Fibroblast of the aortic adventitia (primary cell): ENCODE measurements around the gene SMAP2. TPM values are rescaled to one million over a fixed set of nuclear protein-coding genes. Genes with fewer than 3 reads are reported as not detected.

Experiments used
- DNase-seq: peaks from one replicate; pipeline ENCODE4 v3.0.0-alpha.2; 2010; ENCODE audit warnings: low read depth
- H3K4me3 ChIP-seq: 2 replicates; pipeline ENCODE4 v1.5.1; 2011; ENCODE audit warnings: low read depth, mild to moderate bottlenecking, control low read depth, low read length, moderate library complexity
- total RNA-seq: library from RNA; depleted of rRNA; stranded (reverse); fragments of >200 nt; gene quantifications from 2 replicates; pipeline ENCODE4 v1.2.3, GENCODE V29; 2012; ENCODE audit warnings: low replicate concordance
- TF ChIP-seq, protein P1 (sequence below): IDR thresholded peaks from 2 replicates; pipeline ENCODE4 v1.5.1; 2011; ENCODE audit warnings: mild to moderate bottlenecking, low read length, control low read depth, inconsistent platforms; ENCODE audit not compliant: insufficient read depth

The SMAP2 gene
- total RNA-seq, 1 donor, result 27.4 TPM

DNA sequence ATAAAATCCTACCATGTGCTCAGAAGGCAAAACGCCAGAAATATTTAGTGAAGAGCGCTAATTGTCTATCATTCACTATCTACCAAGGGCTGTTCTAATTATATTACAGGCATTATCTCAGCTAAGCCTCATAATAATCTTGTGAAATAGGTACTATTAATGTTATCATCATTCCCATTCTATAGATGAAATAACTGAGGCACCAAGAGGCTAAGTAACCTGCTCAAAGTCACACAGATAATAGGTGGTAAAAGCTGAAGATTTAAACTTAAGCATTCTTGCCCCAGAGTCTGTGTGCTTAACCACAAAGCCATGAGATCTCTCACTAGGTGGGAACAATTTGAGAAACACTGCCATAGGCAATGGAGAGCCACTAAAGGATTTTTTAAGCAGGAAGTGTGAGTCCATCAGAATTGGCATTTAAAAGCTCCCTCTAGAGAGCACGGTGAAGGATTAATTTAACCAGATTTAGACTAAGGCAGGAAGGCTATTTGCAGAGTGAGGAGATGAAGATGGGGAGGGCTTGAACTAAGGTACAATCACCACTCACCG lies 1.7 kb upstream of the SMAP2 start:
- TF ChIP-seq, protein P1, sequence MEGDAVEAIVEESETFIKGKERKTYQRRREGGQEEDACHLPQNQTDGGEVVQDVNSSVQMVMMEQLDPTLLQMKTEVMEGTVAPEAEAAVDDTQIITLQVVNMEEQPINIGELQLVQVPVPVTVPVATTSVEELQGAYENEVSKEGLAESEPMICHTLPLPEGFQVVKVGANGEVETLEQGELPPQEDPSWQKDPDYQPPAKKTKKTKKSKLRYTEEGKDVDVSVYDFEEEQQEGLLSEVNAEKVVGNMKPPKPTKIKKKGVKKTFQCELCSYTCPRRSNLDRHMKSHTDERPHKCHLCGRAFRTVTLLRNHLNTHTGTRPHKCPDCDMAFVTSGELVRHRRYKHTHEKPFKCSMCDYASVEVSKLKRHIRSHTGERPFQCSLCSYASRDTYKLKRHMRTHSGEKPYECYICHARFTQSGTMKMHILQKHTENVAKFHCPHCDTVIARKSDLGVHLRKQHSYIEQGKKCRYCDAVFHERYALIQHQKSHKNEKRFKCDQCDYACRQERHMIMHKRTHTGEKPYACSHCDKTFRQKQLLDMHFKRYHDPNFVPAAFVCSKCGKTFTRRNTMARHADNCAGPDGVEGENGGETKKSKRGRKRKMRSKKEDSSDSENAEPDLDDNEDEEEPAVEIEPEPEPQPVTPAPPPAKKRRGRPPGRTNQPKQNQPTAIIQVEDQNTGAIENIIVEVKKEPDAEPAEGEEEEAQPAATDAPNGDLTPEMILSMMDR, result no peak
- no peak overlapping the region for H3K4me3 ChIP-seq
- DNase-seq, result no peak

- TF ChIP-seq, protein P1, result no peak
- DNase-seq, result no peak
Observed at GRCh38 chr1:40372658-40373322, 737 bp upstream of the SMAP2 start.

GRCh38 chr1:40377512-40377911 lies 4.0 kb downstream of the SMAP2 start:
- H3K4me3 ChIP-seq, result no peak overlapping the region
- TF ChIP-seq, protein P1, result no peak

More at GRCh38 chr1:40372658-40373322, 737 bp upstream of the SMAP2 start:
- peak overlapping the region; percentile 56 for H3K4me3 ChIP-seq

GRCh38 chr1:40379785-40380452 lies 6.4 kb downstream of the SMAP2 start:
- no peak overlapping the region for H3K4me3 ChIP-seq
- TF ChIP-seq, protein P1, result no peak
- peak; percentile 75 for DNase-seq

More at GRCh38 chr1:40377512-40377911, 4.0 kb downstream of the SMAP2 start:
- no peak for DNase-seq

DNA sequence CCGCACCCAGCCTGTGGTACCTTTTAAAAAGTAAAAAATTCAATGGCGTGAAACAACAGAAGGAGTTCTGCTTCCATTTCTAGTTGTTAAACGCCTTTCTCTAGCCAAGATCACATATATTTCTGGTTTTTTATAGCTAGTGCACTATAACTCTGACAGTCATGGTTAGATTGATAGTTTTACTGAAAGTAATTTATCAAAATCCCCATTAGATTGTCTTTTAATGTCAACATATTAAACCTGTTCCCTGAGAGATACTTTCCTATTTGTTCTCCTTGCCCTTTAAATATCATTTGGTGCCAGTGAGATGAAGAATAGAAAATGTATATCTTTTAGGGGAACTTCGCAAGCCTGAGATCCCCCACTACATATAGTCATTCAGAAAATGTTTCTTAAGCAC lies 7.3 kb downstream of the SMAP2 start:
- no peak for DNase-seq
- no peak overlapping the region for H3K4me3 ChIP-seq
- TF ChIP-seq, protein P1, result no peak

DNA sequence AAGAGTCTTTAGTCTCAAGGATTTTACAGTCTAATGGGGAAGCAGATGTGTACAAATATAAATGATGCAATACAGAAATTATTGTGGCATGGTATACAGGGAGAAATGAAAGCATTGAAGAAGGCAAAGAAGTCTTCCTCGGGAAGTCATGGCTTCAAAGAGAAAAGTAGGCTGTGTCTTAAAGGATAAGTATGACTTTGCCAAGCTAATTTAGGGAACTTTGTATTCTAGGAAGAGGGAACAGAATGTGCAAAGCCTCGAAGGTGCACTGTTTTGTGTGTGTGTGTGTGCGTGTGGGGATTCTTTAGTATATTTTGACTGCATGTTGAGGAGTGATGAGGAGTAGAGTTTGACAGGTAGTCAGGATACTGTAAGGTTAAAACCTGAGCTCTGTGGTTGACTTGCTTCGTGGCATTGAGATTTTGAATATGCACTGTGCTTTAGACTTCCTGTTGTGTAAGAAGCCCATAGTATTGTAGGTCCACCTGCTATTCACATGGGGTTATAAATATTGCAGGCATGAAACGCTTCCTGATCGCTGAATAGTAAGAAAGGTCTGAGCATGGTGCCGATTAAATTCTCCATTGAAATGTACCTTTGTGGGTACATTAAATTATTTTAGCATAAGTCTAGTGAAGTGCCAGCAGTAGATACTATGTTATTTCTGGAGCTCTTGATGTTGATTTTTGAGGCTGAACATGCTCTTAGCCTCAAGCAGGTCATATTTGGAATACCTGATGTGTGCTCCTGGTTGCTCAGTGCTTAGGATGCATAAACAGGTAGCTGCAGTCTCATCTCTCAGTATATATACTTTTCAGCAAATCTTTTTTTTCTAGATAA lies 8.0 kb downstream of the SMAP2 start:
- no peak overlapping the region for H3K4me3 ChIP-seq
- TF ChIP-seq, protein P1, result no peak
- no peak for DNase-seq
